ENCODE data around the gene ARSB. TPM values are rescaled to one million over a fixed set of nuclear protein-coding genes. Genes with fewer than 3 reads are reported as not detected.

ARSB gene
- total and polyA plus RNA-seq, 10 of the 15 experiments (the other 5 are each of a cell fraction or from before 2014, with no cell fraction given): 1.2 to 8.2 (median 6.1) TPM

GRCh38 chr5:79031485-79031867, 46.4 kb upstream of the ARSB start (continued):
- TF ChIP-seq IKZF2 (IDR thresholded peaks at IDR 0.05): no peak

DNA sequence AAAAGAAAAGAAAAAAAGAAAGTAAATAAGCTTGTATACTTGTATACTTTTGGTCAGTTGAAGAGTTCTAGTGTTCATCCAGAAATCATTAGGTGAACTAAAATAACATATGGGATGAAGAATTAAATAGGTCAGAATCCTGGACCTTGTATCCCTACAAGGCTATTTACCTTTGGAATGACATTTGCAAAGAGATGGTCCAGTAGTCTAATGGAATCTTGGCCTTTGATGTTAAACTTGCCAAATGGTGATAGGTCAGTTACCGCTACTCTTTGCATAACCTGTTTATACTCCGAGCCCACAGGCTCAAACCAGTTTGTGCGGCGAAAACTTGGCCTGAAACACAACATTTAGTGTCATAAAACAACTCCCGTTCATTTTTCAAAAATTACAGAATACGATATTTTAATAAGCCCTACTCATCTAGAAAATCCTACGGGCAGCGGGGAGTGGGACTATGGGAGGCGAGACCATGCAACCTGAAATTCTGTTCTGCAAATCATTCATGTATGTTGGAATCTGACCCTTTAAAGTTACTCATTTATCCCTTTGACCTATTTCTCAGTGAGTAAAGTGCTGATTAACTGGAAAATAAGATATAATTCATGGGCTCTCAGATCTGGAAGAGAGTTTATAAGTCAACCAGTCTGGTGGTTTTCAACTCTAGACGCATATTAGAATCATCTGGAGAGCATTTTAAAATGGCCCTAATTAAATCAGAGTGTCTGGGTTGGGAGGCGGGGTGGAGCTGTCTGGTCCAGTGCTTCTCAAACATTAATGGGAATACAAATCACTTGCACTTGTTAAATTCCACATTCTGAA, 45.8 kb upstream of the ARSB start:
- no peaks in the 10 kb centered on the region for H3K9me3 ChIP-seq (replicated peaks; ENCODE audit: control insufficient read depth, insufficient read depth, low read length)
- FAIRE-seq (no peak), ATAC-seq (no peak), DNase-seq (ENCODE audit: low read depth, low spot score) (no peak)
- no peak overlapping the region for H3K27ac ChIP-seq (ENCODE audit: control insufficient read depth, insufficient read depth)
- no peak overlapping the region for H3K4me3 ChIP-seq
- no peaks in the 10 kb centered on the region for H3K4me1 ChIP-seq (ENCODE audit: control insufficient read depth, insufficient read depth, low read length)
- no peaks in the 10 kb centered on the region for H3K79me2 ChIP-seq (ENCODE audit: control insufficient read depth, insufficient read depth, low read length)
- H4K20me1 ChIP-seq (ENCODE audit: control insufficient read depth, insufficient read depth): no peaks in the 10 kb centered on the region
- ChIA-PET RAD21 (ENCODE audit: unreplicated experiment) (interaction anchor here (0.6 to 2.1 kb wide), 3 partner anchors 10 to 1014 kb away, joined by 3 to 6 read pairs (median 3); no protein-coding TSS in a partner anchor), CTCF (interaction anchor here (3.0 to 13.5 kb wide), 2 partner anchors 10 to 98 kb away, joined by 25 to 658 read pairs; no protein-coding TSS in a partner anchor), POLR2A (interaction anchor here (0.6 kb wide), 1 partner anchor 1459 kb away, joined by 3 read pairs; no protein-coding TSS in a partner anchor), SMC1A (ENCODE audit: uncharacterized antibody, unreplicated experiment) (interaction anchor here (2.1 to 12.4 kb wide), 2 partner anchors 10 to 99 kb away, joined by 15 to 359 read pairs; no protein-coding TSS in a partner anchor)
- no peaks in the 10 kb centered on the region; a peak in 1 of 4 replicates for H3K27me3 ChIP-seq (replicated peaks in 1 of 2; ENCODE audit: control insufficient read depth in 2 of 2, insufficient read depth in 2 of 2, low read length in 1 of 2)
- H3K36me3 ChIP-seq (ENCODE audit: control insufficient read depth in 2 of 2, insufficient read depth in 2 of 2, low read length in 1 of 2): no peaks in the 10 kb centered on the region
- TF ChIP-seq BMI1 (IDR thresholded peaks at IDR 0.05; ENCODE audit: borderline replicate concordance): no peak
- TF ChIP-seq TCF12 (IDR thresholded peaks at IDR 0.05; ENCODE audit: low read depth, low read length): no peak
- TF ChIP-seq PKNOX1 (IDR thresholded peaks at IDR 0.05): no peak
- TF ChIP-seq, protein P1, sequence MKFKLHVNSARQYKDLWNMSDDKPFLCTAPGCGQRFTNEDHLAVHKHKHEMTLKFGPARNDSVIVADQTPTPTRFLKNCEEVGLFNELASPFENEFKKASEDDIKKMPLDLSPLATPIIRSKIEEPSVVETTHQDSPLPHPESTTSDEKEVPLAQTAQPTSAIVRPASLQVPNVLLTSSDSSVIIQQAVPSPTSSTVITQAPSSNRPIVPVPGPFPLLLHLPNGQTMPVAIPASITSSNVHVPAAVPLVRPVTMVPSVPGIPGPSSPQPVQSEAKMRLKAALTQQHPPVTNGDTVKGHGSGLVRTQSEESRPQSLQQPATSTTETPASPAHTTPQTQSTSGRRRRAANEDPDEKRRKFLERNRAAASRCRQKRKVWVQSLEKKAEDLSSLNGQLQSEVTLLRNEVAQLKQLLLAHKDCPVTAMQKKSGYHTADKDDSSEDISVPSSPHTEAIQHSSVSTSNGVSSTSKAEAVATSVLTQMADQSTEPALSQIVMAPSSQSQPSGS (IDR thresholded peaks at IDR 0.05; ENCODE audit: low read length): no peak
- TF ChIP-seq HDAC6 (IDR thresholded peaks at IDR 0.05; ENCODE audit: unreplicated experiment): no peak
- TF ChIP-seq GABPA (IDR thresholded peaks at IDR 0.05; ENCODE audit: low read depth): no peak
- no peak for TF ChIP-seq ZNF207 (IDR thresholded peaks at IDR 0.05; ENCODE audit: borderline replicate concordance)
- no peak for TF ChIP-seq PAX8 (IDR thresholded peaks at IDR 0.05)
- no peak for TF ChIP-seq EP300 (IDR thresholded peaks at IDR 0.05; ENCODE audit: borderline replicate concordance in 1 of 2, control insufficient read depth in 1 of 2, low read depth in 2 of 2, low read length in 2 of 2)
- no peak for TF ChIP-seq ZBTB4 (CRISPR knock-in tag; IDR thresholded peaks at IDR 0.05)
- TF ChIP-seq LARP7 (IDR thresholded peaks at IDR 0.05): no peak
- no peak for TF ChIP-seq MYB (IDR thresholded peaks at IDR 0.05; ENCODE audit: borderline replicate concordance, low read depth, low read length)
- no peak overlapping the region for H3K9ac ChIP-seq (ENCODE audit: control insufficient read depth, insufficient read depth, low read length)
- 75% methylated on average over 11 of the region's 11 CpGs for WGBS (ENCODE audit: insufficient coverage, insufficient replicate concordance, low lambda C conversion rate, missing lambda C conversion rate)
- no TSS peak for BruUV-seq (replicated peaks)
- intact Hi-C loops (cut with micrococcal nuclease; ENCODE audit: unreplicated experiment): no loop called here
- H2AFZ ChIP-seq (ENCODE audit: control insufficient read depth, low read depth, low read length): no peak overlapping the region
- H3K4me2 ChIP-seq (ENCODE audit: control insufficient read depth, insufficient read depth): no peak overlapping the region
- in situ Hi-C loops (cut with MboI): no loop called here

Data from GM12878 (cell line).